RKO (cell line): ENCODE results near the gene SPATA31A6.
"Not testable (repeated sequence)": the region's sequence is repeated elsewhere in the genome, so short reads cannot be mapped to it uniquely, and the experiment has no call there.

Source experiments
- DNase-seq: peaks from one replicate; pipeline ENCODE4 v3.0.0-alpha.2; 2016; ENCODE audit warnings: low spot score

Gene SPATA31A6

GRCh38 chr9:42183359-42183758, at the start of gene SPATA31A6:
SPATA31A6 (plus strand) TSS chr9:42183659; CDS start chr9:42183688, 29 bp downstream.
- not testable (repeated sequence) for DNase-seq

GRCh38 chr9:42160299-42160698, 23.2 kb upstream of the SPATA31A6 start:
- peak; percentile 5 for DNase-seq

GRCh38 chr9:42219861-42220260, 36.4 kb downstream of the SPATA31A6 start:
- not testable (repeated sequence) for DNase-seq

GRCh38 chr9:42223230-42223629, 39.8 kb downstream of the SPATA31A6 start:
- not testable (repeated sequence) for DNase-seq

- DNase-seq = not testable (repeated sequence)
Measured at GRCh38 chr9:42233031-42233430, 49.6 kb downstream of the SPATA31A6 start.

- DNase-seq = not testable (repeated sequence)
Measured at GRCh38 chr9:42234610-42235009, 51.2 kb downstream of the SPATA31A6 start.

- DNase-seq = not testable (repeated sequence)
Measured at GRCh38 chr9:42235352-42235991, 52.0 kb downstream of the SPATA31A6 start.

- DNase-seq = not testable (repeated sequence)
Measured at GRCh38 chr9:42236097-42236496, 52.6 kb downstream of the SPATA31A6 start.

GRCh38 chr9:42237381-42237780, 53.9 kb downstream of the SPATA31A6 start:
- not testable (repeated sequence) for DNase-seq

- DNase-seq = not testable (repeated sequence)
Measured at GRCh38 chr9:42238862-42239261, 55.4 kb downstream of the SPATA31A6 start.
